Activated B cell treated with CpG ODN at 0.5 μM for 24 hours (primary cell): Measurements from ENCODE around the gene MVK. TPM values are rescaled to one million over a fixed set of nuclear protein-coding genes. Genes with fewer than 3 reads are reported as not detected.

Experiments
- ATAC-seq: fragments of 200-7000 bp; cut with Tn5 transposase; one replicate; pipeline ENCODE4 v1.10.0; 2021; ENCODE audit warnings: low read depth, mild to moderate bottlenecking, moderate library complexity
- CTCF ChIA-PET: fragments of 350-600 bp; sonication (Branson Sonifier 250); formaldehyde crosslinking; loops from one replicate; lab custom pipeline; 2021; ENCODE audit warnings: antibody characterized with exemption; lab: Charles Lee
- POLR2A ChIA-PET: fragments of 350-600 bp; sonication (Branson Sonifier 250); formaldehyde crosslinking; loops from one replicate; lab custom pipeline; 2021; ENCODE audit warnings: antibody characterized with exemption; lab: Charles Lee
- DNase-seq: peaks from one replicate; pipeline ENCODE4 v3.0.0; 2022
- H3K27ac Mint-ChIP-seq: one replicate; pipeline ENCODE4 v1.8.0; 2020; ENCODE audit warnings: mixed read lengths
- H3K27me3 Mint-ChIP-seq: one replicate; pipeline ENCODE4 v1.8.0; 2021; ENCODE audit warnings: mixed read lengths
- H3K36me3 Mint-ChIP-seq: one replicate; pipeline ENCODE4 v1.8.0; 2021; ENCODE audit warnings: low read depth, mixed read lengths
- H3K4me1 Mint-ChIP-seq: one replicate; pipeline ENCODE4 v1.8.0; 2021; ENCODE audit warnings: mixed read lengths
- H3K4me3 Mint-ChIP-seq: one replicate; pipeline ENCODE4 v1.8.0; 2020; ENCODE audit warnings: mild to moderate bottlenecking, mixed read lengths
- H3K9me3 Mint-ChIP-seq: one replicate; pipeline ENCODE4 v1.8.0; 2020; ENCODE audit warnings: mixed read lengths
- CTCF ChIP-seq: fragments of 200-600 bp; IDR thresholded peaks from one replicate; pipeline ENCODE4 v1.8.0; 2022; ENCODE audit warnings: antibody characterized with exemption, mild to moderate bottlenecking
- intact Hi-C: fragments of 100-400 bp; cut with micrococcal nuclease; formaldehyde crosslinking; loops from one replicate; pipeline ENCODE4 v1.15.1; 2024
- total RNA-seq: library from RNA; stranded (reverse); gene quantifications from 2 replicates; pipeline ENCODE4 v1.2.3, GENCODE V29; 2022

Gene MVK
- total RNA-seq, 1 donor from 2014 or later: 28.5 TPM

- Mint-ChIP-seq H3K36me3 (peaks cover 86% of the 10 kb centered on the region), H3K27ac (no peak overlapping the region), H3K4me1 (no peaks in the 10 kb centered on the region), H3K9me3 (peaks cover 6% of the 10 kb centered on the region), H3K27me3 (no peaks in the 10 kb centered on the region), H3K4me3 (no peak overlapping the region)
- TF ChIP-seq CTCF: no peak
- POLR2A ChIA-PET: no interaction called here
- DNase-seq (no peak), ATAC-seq (no peak)
- CTCF ChIA-PET: no interaction called here
- intact Hi-C loops: no loop called here
These were observed 7.2 kb upstream of the MVK start for GRCh38 chr12:109566424-109566823.

- Mint-ChIP-seq H3K4me3 (no peak overlapping the region), H3K4me1 (peaks cover 2% of the 10 kb centered on the region), H3K27ac (no peak overlapping the region), H3K9me3 (peaks cover 3% of the 10 kb centered on the region), H3K36me3 (peaks cover 81% of the 10 kb centered on the region), H3K27me3 (no peaks in the 10 kb centered on the region)
- intact Hi-C loops: no loop called here
- ATAC-seq (no peak), DNase-seq (no peak)
- TF ChIP-seq CTCF: no peak
- POLR2A ChIA-PET: no interaction called here
- CTCF ChIA-PET: no interaction called here
These were observed 6.3 kb upstream of the MVK start for GRCh38 chr12:109567296-109567695.

- Mint-ChIP-seq H3K27ac (no peak overlapping the region), H3K9me3 (no peaks in the 10 kb centered on the region), H3K36me3 (peaks cover 78% of the 10 kb centered on the region), H3K4me1 (peaks cover 9% of the 10 kb centered on the region), H3K27me3 (no peaks in the 10 kb centered on the region), H3K4me3 (no peak overlapping the region)
- CTCF ChIA-PET: no interaction called here
- no peak for DNase-seq
- no peak for TF ChIP-seq CTCF
- intact Hi-C loops: no loop called here
- POLR2A ChIA-PET: no interaction called here
- ATAC-seq: no peak
These were observed 5.6 kb upstream of the MVK start for GRCh38 chr12:109567967-109568366.

GRCh38 chr12:109568486-109568885, 5.1 kb upstream of the MVK start:
- intact Hi-C loops: no loop called here
- CTCF ChIA-PET: no interaction called here
- H3K9me3 Mint-ChIP-seq: no peaks in the 10 kb centered on the region
- H3K4me3 Mint-ChIP-seq: no peak overlapping the region
- DNase-seq: no peak
- POLR2A ChIA-PET: no interaction called here
- H3K27ac Mint-ChIP-seq: no peak overlapping the region
- TF ChIP-seq CTCF: no peak
- peaks cover 11% of the 10 kb centered on the region for H3K4me1 Mint-ChIP-seq
- ATAC-seq: no peak
- peaks cover 79% of the 10 kb centered on the region for H3K36me3 Mint-ChIP-seq
- no peaks in the 10 kb centered on the region for H3K27me3 Mint-ChIP-seq

- no peak for DNase-seq
- CTCF ChIA-PET: no interaction called here
- H3K27me3 Mint-ChIP-seq: no peaks in the 10 kb centered on the region
- no peak overlapping the region for H3K27ac Mint-ChIP-seq
- H3K9me3 Mint-ChIP-seq: no peaks in the 10 kb centered on the region
- no peak for TF ChIP-seq CTCF
- peaks cover 25% of the 10 kb centered on the region for H3K4me1 Mint-ChIP-seq
- peaks cover 57% of the 10 kb centered on the region for H3K36me3 Mint-ChIP-seq
- POLR2A ChIA-PET: interaction anchor here (0.7 kb wide), 1 partner anchor 102 kb away, joined by 6 read pairs; no protein-coding TSS in a partner anchor
- no peak for ATAC-seq
- peak overlapping the region; percentile 93 for H3K4me3 Mint-ChIP-seq
- intact Hi-C loops: loop anchor here (2.0 to 10.0 kb wide), 7 partner anchors 110 to 1810 kb away; partner anchors contain the start of genes ATP2A2, GLTP, ISCU and PRDM4
These were observed 1.7 kb upstream of the MVK start for GRCh38 chr12:109571773-109572505.
